SK-N-SH (cell line): ENCODE measurements around the gene PARD3.

Experiments used
- EP300 ChIP-seq, 2 experiments: IDR thresholded peaks; 2 replicates each; pipeline versions ENCODE4 v1.4.0 to v1.6.1; 2012; ENCODE audit warnings: borderline replicate concordance in 1 of 2, low read depth in 1 of 2, low read length in 1 of 2
- JUND ChIP-seq: IDR thresholded peaks from 2 replicates; pipeline ENCODE4 v1.4.0; 2012
- POLR2AphosphoS5 ChIP-seq: IDR thresholded peaks from 2 replicates; pipeline ENCODE4 v1.6.1; 2012; ENCODE audit warnings: low read depth, low read length
- TF ChIP-seq, protein P1 (sequence below): fragments of 200-600 bp; sonication (generic); IDR thresholded peaks from 2 replicates; pipeline ENCODE4 v1.6.1; 2017; ENCODE audit warnings: antibody characterized with exemption, mild to moderate bottlenecking, moderate library complexity

DNA sequence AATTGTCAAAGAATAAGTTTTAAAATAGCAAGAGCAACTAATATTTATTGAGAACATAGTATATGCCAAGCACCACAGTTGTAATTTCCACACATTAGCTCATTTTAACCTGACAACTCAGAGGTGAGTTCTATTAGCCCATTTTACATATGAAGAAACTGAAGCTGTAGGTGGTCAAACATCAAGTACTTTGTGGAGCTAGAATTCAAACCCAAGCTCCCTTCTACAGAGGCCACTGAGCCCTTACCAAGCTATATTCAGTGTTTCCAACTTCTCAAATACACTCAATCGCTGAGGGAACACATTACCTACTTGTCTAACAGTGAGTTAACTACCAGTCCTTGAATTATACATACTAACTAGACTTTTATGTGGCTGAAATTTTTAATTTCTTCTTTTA is 236.6 kb downstream of the PARD3 start:
- TF ChIP-seq POLR2AphosphoS5 (no peak), EP300 (IDR thresholded peaks at IDR 0.05; ENCODE audit: borderline replicate concordance in 1 of 2, low read depth in 1 of 2, low read length in 1 of 2) (no peak), JUND (no peak)
- TF ChIP-seq, protein P1, sequence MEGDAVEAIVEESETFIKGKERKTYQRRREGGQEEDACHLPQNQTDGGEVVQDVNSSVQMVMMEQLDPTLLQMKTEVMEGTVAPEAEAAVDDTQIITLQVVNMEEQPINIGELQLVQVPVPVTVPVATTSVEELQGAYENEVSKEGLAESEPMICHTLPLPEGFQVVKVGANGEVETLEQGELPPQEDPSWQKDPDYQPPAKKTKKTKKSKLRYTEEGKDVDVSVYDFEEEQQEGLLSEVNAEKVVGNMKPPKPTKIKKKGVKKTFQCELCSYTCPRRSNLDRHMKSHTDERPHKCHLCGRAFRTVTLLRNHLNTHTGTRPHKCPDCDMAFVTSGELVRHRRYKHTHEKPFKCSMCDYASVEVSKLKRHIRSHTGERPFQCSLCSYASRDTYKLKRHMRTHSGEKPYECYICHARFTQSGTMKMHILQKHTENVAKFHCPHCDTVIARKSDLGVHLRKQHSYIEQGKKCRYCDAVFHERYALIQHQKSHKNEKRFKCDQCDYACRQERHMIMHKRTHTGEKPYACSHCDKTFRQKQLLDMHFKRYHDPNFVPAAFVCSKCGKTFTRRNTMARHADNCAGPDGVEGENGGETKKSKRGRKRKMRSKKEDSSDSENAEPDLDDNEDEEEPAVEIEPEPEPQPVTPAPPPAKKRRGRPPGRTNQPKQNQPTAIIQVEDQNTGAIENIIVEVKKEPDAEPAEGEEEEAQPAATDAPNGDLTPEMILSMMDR: no peak
